GM18517 (cell line): ENCODE results near the gene ANK2.

ENCODE experiments used
- ATAC-seq: cut with Tn5 transposase; IDR thresholded peaks from one replicate; pipeline ENCODE4 v1.9.1; 2021; ENCODE audit warnings: mild to moderate bottlenecking, moderate library complexity; ENCODE audit not compliant: unreplicated experiment

ANK2 gene

GRCh38 chr4:113145519-113146291 is 96.3 kb downstream of the ANK2 start:
- no peak for ATAC-seq

GRCh38 chr4:113146876-113147358 is 97.5 kb downstream of the ANK2 start:
- peak; percentile 83 for ATAC-seq

- no peak for ATAC-seq
Measured at GRCh38 chr4:113147498-113148111, 98.2 kb downstream of the ANK2 start.

- ATAC-seq: no peak
Measured at GRCh38 chr4:113148925-113149324, 99.5 kb downstream of the ANK2 start.

- no peak for ATAC-seq
Measured at GRCh38 chr4:113153529-113154101, 104.2 kb downstream of the ANK2 start.

GRCh38 chr4:113154281-113154680 is 104.8 kb downstream of the ANK2 start:
- no peak for ATAC-seq

GRCh38 chr4:113157086-113157857 is 107.8 kb downstream of the ANK2 start:
- no peak for ATAC-seq

- ATAC-seq: no peak
Measured at GRCh38 chr4:113159942-113160545, 110.6 kb downstream of the ANK2 start.

- no peak for ATAC-seq
Measured at GRCh38 chr4:113160548-113160947, 111.1 kb downstream of the ANK2 start.

- no peak for ATAC-seq
Measured at GRCh38 chr4:113162089-113162488, 112.6 kb downstream of the ANK2 start.

- no peak for ATAC-seq
Measured at GRCh38 chr4:113169368-113169767, 119.9 kb downstream of the ANK2 start.

GRCh38 chr4:113170115-113170804 is 120.8 kb downstream of the ANK2 start:
- no peak for ATAC-seq

- no peak for ATAC-seq
Measured at GRCh38 chr4:113170805-113171468, 121.5 kb downstream of the ANK2 start.

- no peak for ATAC-seq
Measured at GRCh38 chr4:113173126-113173792, 123.8 kb downstream of the ANK2 start.

GRCh38 chr4:113173793-113174264 is 124.4 kb downstream of the ANK2 start:
- no peak for ATAC-seq

- no peak for ATAC-seq
Measured at GRCh38 chr4:113179091-113179490, 129.6 kb downstream of the ANK2 start.

GRCh38 chr4:113179996-113180395 is 130.5 kb downstream of the ANK2 start:
- no peak for ATAC-seq

GRCh38 chr4:113181289-113182007 is 132.0 kb downstream of the ANK2 start:
- no peak for ATAC-seq
